Activated CD8-positive, alpha-beta memory T cell treated with anti-CD3 and anti-CD28 coated beads, Interleukin-2, amount 50 U/mL, for 24 hours (primary cell): ENCODE results near the gene COPE.

Experiments
- DNase-seq: peaks from one replicate; pipeline ENCODE4 v3.0.0-alpha.2; 2020; ENCODE audit errors: extremely low read depth

Gene COPE

DNA sequence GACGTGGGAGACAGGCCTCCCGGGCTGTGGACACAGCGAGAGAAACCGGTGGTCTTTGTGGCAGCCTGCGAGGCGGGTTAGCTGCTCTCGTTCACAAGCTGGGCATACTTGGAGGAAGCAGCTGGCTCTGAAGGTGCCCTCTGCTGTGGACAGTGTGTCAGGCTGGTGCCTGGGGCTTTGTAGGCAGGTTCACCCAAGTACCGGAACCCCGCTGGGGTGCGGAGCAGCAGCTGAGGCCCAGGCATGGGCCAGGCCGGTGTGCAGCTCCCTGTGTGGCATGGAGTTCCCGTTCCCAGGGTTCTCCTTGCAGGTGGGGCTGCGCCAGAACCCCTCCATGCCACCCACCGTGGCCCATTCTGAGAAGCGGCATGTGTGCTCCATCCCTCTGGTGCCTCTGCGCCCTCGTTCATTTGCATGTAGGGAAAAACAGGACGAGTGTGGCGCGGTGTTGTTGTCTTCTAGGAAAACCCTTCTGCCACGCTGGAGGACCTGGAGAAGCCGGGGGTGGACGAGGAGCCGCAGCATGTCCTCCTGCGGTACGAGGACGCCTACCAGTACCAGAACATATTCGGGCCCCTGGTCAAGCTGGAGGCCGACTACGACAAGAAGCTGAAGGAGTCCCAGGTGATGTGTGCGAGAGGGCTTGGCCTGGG, 67.4 kb downstream of the COPE start:
- no peak for DNase-seq

DNA sequence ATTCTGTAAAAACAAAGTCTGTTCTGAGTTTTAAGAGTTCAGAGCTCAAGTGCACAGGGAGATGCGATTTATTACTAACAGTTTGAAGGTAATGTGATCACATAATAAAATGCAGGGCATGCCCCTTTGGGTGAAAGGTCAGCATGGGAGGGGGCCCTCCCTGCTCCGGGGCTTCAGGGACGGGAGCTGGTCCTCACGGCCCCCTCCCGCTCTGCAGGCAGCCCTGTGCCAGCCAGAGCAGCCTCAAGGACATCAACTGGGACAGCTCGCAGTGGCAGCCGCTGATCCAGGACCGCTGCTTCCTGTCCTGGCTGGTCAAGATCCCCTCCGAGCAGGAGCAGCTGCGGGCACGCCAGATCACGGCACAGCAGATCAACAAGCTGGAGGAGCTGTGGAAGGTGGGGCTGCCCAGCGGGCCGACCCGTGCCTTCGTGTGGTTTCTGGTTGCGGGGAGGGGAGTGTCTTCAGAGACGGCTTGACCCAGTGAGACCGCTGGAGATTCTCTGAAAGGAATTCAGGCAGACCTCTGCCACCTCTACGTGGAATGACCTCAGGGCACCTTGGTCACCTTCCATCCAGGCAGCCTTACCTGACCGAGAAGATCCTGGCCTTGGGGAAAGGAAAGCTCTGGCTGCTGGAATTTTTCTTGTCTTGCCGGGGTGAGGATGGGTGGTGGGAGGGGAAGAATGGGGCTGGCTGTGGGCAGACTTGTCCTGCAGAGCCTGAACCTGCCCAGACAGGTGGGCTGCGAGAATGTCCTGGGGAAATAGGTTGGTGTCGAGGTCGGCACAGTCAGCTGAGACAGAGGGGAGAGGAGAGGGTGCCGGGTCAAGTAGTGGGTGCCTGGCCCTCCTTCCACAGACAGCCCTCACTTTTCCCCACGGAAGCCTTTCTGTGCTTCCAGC, 68.5 kb downstream of the COPE start:
- no peak for DNase-seq

DNA sequence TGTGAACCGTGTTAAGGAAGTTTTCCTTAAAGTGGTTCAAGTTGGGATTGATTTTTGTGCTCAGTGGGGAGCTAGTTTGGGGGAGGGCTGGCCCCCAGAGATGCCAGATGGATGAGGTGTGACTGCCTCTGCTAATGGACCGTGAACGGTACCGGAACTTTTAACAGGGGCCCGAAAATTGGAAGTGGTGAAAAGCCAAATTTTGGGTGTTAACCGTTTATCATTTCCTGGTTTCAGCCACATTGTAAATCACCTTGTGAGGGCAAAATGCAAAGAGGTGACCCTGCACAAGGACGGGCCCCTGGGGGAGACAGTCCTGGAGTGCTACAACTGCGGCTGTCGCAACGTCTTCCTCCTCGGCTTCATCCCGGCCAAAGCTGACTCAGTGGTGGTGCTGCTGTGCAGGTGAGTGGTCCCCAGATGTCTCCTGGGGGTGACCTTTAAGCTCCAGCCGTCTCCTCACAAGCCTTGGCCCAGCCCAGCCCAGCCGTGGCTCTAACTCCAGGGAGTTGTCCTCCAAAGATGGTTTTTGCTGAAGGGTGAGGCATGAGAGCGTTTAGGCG, 69.3 kb downstream of the COPE start:
- DNase-seq: no peak
